HCT116 (cell line): Measurements from ENCODE around the gene NCF4. TPM values are rescaled to one million over a fixed set of nuclear protein-coding genes. Genes with fewer than 3 reads are reported as not detected.

Experiments used
- ATAC-seq: fragments of 200-7000 bp; cut with Tn5 transposase; 2 replicates; pipeline ENCODE4 v1.9.1; 2020; ENCODE audit warnings: mild to moderate bottlenecking, moderate library complexity
- BruUV-seq: library from RNA; stranded (reverse); fragments of 400-500 nt; replicated peaks from 2 replicates; lab custom pipeline; 2021; lab: Mats Ljungman, UMichigan
- CTCF ChIA-PET: fragments of 300-600 bp; sonication (Branson Sonifier 250); formaldehyde crosslinking; loops from one replicate; lab custom pipeline; 2021; ENCODE audit warnings: antibody characterized with exemption; lab: Charles Lee
- POLR2A ChIA-PET: fragments of 300-600, 350-600 bp; sonication (Branson Sonifier 250); formaldehyde crosslinking; loops from one replicate; lab custom pipeline; 2021; ENCODE audit warnings: antibody characterized with exemption; lab: Charles Lee
- RAD21 ChIA-PET, 2 experiments: fragments of 300-600 bp; sonication (Branson Sonifier 250); formaldehyde crosslinking; loops; one replicate each; lab custom pipeline; 2023; ENCODE audit warnings: low total read pairs in 2 of 2; ENCODE audit not compliant: uncharacterized antibody in 2 of 2, unreplicated experiment in 2 of 2, low non-redundant PET in 1 of 2; lab: Charles Lee
- DNase-seq: peaks from one replicate; pipeline ENCODE4 v3.0.0-alpha.2; 2010; ENCODE audit warnings: low read depth, low spot score
- H2AFZ ChIP-seq: fragments of 200-600 bp; shearing (Covaris generic), sonication (generic); 2 replicates; pipeline ENCODE4 v1.6.1; 2017; ENCODE audit warnings: low read depth, mixed run types, mixed read lengths, antibody characterized with exemption, low read length; ENCODE audit not compliant: poor library complexity, severe bottlenecking
- H3K27ac ChIP-seq: 2 replicates; pipeline ENCODE4 v1.5.1; 2012; ENCODE audit warnings: low read depth, low read length
- H3K27me3 ChIP-seq: fragments of 200-600 bp; sonication (generic); 2 replicates; pipeline ENCODE4 v1.6.1; 2016; ENCODE audit warnings: mixed run types, low read length, mixed read lengths; ENCODE audit not compliant: insufficient read depth
- H3K36me3 ChIP-seq, 2 experiments: fragments of 200-500 bp in 1 of 2; fragments of 200-600 bp in 1 of 2; sonication (Bioruptor generic) in 1 of 2; sonication (generic) in 1 of 2; 2 replicates each; pipeline versions ENCODE4 v1.5.1 to v1.6.1; 2014 to 2016; ENCODE audit warnings: low read length in 2 of 2, inconsistent platforms in 1 of 2, mixed read lengths in 1 of 2, mixed run types in 1 of 2; ENCODE audit not compliant: insufficient read depth in 2 of 2, control insufficient read depth in 1 of 2
- H3K4me1 ChIP-seq, 2 experiments: fragments of 200-600 bp in 1 of 2; sonication (generic) in 1 of 2; 2 replicates each; pipeline versions ENCODE4 v1.5.1 to v1.6.1; 2012 to 2017; ENCODE audit warnings: low read length in 2 of 2, inconsistent platforms in 1 of 2, mild to moderate bottlenecking in 1 of 2, mixed read lengths in 1 of 2, mixed run types in 1 of 2, moderate library complexity in 1 of 2; ENCODE audit not compliant: insufficient read depth in 2 of 2, control insufficient read depth in 1 of 2
- H3K4me2 ChIP-seq: fragments of 200-600 bp; sonication (generic); 2 replicates; pipeline ENCODE4 v1.6.1; 2017; ENCODE audit warnings: mixed run types, low read length, mixed read lengths
- H3K4me3 ChIP-seq, 2 experiments: fragments of 200-600 bp in 1 of 2; sonication (generic) in 1 of 2; replicated peaks in 1 of 2; 2 replicates each; pipeline ENCODE4 v1.5.1; 2011 to 2016; ENCODE audit warnings: low read length in 2 of 2, control low read depth in 1 of 2, low read depth in 1 of 2, mild to moderate bottlenecking in 1 of 2, mixed read lengths in 1 of 2, mixed run types in 1 of 2
- H3K79me2 ChIP-seq: fragments of 200-600 bp; sonication (generic); 2 replicates; pipeline ENCODE4 v1.6.1; 2017; ENCODE audit warnings: mild to moderate bottlenecking, mixed run types, low read length, moderate library complexity, mixed read lengths; ENCODE audit not compliant: insufficient read depth
- H3K9ac ChIP-seq: fragments of 200-600 bp; sonication (generic); 2 replicates; pipeline ENCODE4 v1.6.1; 2016; ENCODE audit warnings: low read length, mixed read lengths
- H3K9me2 ChIP-seq: fragments of 200-600 bp; sonication (generic), shearing (Covaris generic); 2 replicates; pipeline ENCODE4 v1.6.1; 2017; ENCODE audit warnings: mixed run types, mild to moderate bottlenecking, moderate library complexity; ENCODE audit not compliant: insufficient read depth
- H3K9me3 ChIP-seq, 2 experiments: fragments of 200-500 bp in 1 of 2; fragments of 200-600 bp in 1 of 2; sonication (Bioruptor generic) in 1 of 2; sonication (generic) in 1 of 2; 2 replicates each; pipeline ENCODE4 v1.6.1; 2014 to 2017; ENCODE audit warnings: low read length in 2 of 2, mixed read lengths in 2 of 2, inconsistent platforms in 1 of 2, low read depth in 1 of 2, mild to moderate bottlenecking in 1 of 2, mixed run types in 1 of 2, moderate library complexity in 1 of 2; ENCODE audit not compliant: control insufficient read depth in 1 of 2, insufficient read depth in 1 of 2
- H4K20me1 ChIP-seq: fragments of 200-600 bp; sonication (generic), shearing (Covaris generic); 2 replicates; pipeline ENCODE4 v1.6.1; 2017; ENCODE audit warnings: mixed run types, mild to moderate bottlenecking, moderate library complexity; ENCODE audit not compliant: insufficient read depth
- CBX3 ChIP-seq: IDR thresholded peaks from 2 replicates; pipeline ENCODE4 v1.6.1; 2012; ENCODE audit warnings: low read depth
- CEBPB ChIP-seq: IDR thresholded peaks from 2 replicates; pipeline ENCODE4 v1.6.1; 2012; ENCODE audit warnings: low read depth
- CTCF ChIP-seq, 3 experiments: fragments of 200-600 bp in 1 of 3; sonication (generic) in 1 of 3; IDR thresholded peaks in 2 of 3; conservative IDR thresholded peaks in 1 of 3; 2 replicates each; pipeline ENCODE4 v1.5.1; 2012 to 2017; ENCODE audit warnings: low read depth in 2 of 3, low read length in 2 of 3, antibody characterized with exemption in 1 of 3, borderline replicate concordance in 1 of 3, control low read depth in 1 of 3, mild to moderate bottlenecking in 1 of 3, mixed read lengths in 1 of 3, mixed run types in 1 of 3, moderate library complexity in 1 of 3; ENCODE audit not compliant: insufficient read depth in 1 of 3
- EGR1 ChIP-seq: IDR thresholded peaks from 2 replicates; pipeline ENCODE4 v1.6.1; 2012; ENCODE audit warnings: low read depth
- ELF1 ChIP-seq: IDR thresholded peaks from 2 replicates; pipeline ENCODE4 v1.6.1; 2012; ENCODE audit warnings: low read depth, borderline replicate concordance
- EZH2 ChIP-seq: fragments of 200-600 bp; sonication (generic); IDR thresholded peaks from 2 replicates; pipeline ENCODE4 v1.6.1; 2017; ENCODE audit warnings: antibody characterized with exemption, mixed run types
- EZH2phosphoT487 ChIP-seq: fragments of 200-600 bp; IDR thresholded peaks from 2 replicates; pipeline ENCODE4 v1.6.1; 2018; ENCODE audit warnings: antibody characterized with exemption, borderline replicate concordance
- FOSL1 ChIP-seq: IDR thresholded peaks from 2 replicates; pipeline ENCODE4 v1.6.1; 2012; ENCODE audit warnings: low read depth
- JUND ChIP-seq: IDR thresholded peaks from 2 replicates; pipeline ENCODE4 v1.6.1; 2012
- POLR2AphosphoS5 ChIP-seq: IDR thresholded peaks from 2 replicates; pipeline ENCODE4 v1.6.1; 2011; ENCODE audit warnings: mild to moderate bottlenecking, low read depth, low read length, moderate library complexity
- RAD21 ChIP-seq: IDR thresholded peaks from 2 replicates; pipeline ENCODE4 v1.6.1; 2012; ENCODE audit warnings: low read depth, mild to moderate bottlenecking
- SIN3A ChIP-seq: IDR thresholded peaks from 2 replicates; pipeline ENCODE4 v1.6.1; 2012; ENCODE audit warnings: low read depth
- SP1 ChIP-seq: IDR thresholded peaks from 2 replicates; pipeline ENCODE4 v1.6.1; 2012; ENCODE audit warnings: low read depth
- SRF ChIP-seq: IDR thresholded peaks from 2 replicates; pipeline ENCODE4 v1.6.1; 2012; ENCODE audit warnings: low read depth
- TCF7L2 ChIP-seq: IDR thresholded peaks from 2 replicates; pipeline ENCODE4 v1.7.0; 2011; ENCODE audit warnings: borderline replicate concordance, inconsistent platforms; ENCODE audit not compliant: insufficient read depth, insufficient read length; ENCODE audit errors: extremely low read depth
- YY1 ChIP-seq: IDR thresholded peaks from 2 replicates; pipeline ENCODE4 v1.6.1; 2011; ENCODE audit warnings: low read length, low read depth, moderate library complexity, mild to moderate bottlenecking; ENCODE audit not compliant: insufficient replicate concordance; ENCODE audit errors: extremely low read depth
- ZFX ChIP-seq: fragments of 450-650 bp; IDR thresholded peaks from 2 replicates; pipeline ENCODE4 v1.6.1; 2017
- intact Hi-C: fragments of 100-400 bp; cut with micrococcal nuclease; formaldehyde crosslinking; loops from 2 replicates; pipeline ENCODE4 v1.10.0; 2022
- total RNA-seq: library from RNA; stranded (reverse); gene quantifications from one replicate; pipeline ENCODE4 v1.2.1, GENCODE V29; 2021; ENCODE audit not compliant: unreplicated experiment
- TF ChIP-seq, protein P1 (sequence below): IDR thresholded peaks from 2 replicates; pipeline ENCODE4 v1.6.1; 2012; ENCODE audit warnings: low read depth
- TF ChIP-seq, protein P2 (sequence below): IDR thresholded peaks from 2 replicates; pipeline ENCODE4 v1.6.1; 2011; ENCODE audit warnings: mild to moderate bottlenecking, low read length, moderate library complexity; ENCODE audit not compliant: insufficient replicate concordance; ENCODE audit errors: extremely low read depth
- TF ChIP-seq, protein P3 (sequence below): IDR thresholded peaks from 2 replicates; pipeline ENCODE4 v1.6.1; 2012

The NCF4 gene
- total RNA-seq, 1 experiment from 2014 or later = 0.37 TPM

- H3K79me2 ChIP-seq = no peaks in the 10 kb centered on the region
- no peaks in the 10 kb centered on the region for H3K4me1 ChIP-seq
- no TSS peak for BruUV-seq
- DNase-seq (no peak), ATAC-seq (no peak)
- no peak within 1 kb of the TSS for H2AFZ ChIP-seq
- no peak within 1 kb of the TSS for H3K27ac ChIP-seq
- H3K4me2 ChIP-seq = no peak within 1 kb of the TSS
- H3K27me3 ChIP-seq = peaks cover 30% of the 10 kb centered on the region
- intact Hi-C loops = no loop called here
- H4K20me1 ChIP-seq = no peaks in the 10 kb centered on the region
- H3K36me3 ChIP-seq = no peaks in the 10 kb centered on the region
- H3K4me3 ChIP-seq = no peak within 1 kb of the TSS
- no peaks in the 10 kb centered on the region for H3K9me2 ChIP-seq
- no peak for TF ChIP-seq CEBPB
- TF ChIP-seq, protein P1, sequence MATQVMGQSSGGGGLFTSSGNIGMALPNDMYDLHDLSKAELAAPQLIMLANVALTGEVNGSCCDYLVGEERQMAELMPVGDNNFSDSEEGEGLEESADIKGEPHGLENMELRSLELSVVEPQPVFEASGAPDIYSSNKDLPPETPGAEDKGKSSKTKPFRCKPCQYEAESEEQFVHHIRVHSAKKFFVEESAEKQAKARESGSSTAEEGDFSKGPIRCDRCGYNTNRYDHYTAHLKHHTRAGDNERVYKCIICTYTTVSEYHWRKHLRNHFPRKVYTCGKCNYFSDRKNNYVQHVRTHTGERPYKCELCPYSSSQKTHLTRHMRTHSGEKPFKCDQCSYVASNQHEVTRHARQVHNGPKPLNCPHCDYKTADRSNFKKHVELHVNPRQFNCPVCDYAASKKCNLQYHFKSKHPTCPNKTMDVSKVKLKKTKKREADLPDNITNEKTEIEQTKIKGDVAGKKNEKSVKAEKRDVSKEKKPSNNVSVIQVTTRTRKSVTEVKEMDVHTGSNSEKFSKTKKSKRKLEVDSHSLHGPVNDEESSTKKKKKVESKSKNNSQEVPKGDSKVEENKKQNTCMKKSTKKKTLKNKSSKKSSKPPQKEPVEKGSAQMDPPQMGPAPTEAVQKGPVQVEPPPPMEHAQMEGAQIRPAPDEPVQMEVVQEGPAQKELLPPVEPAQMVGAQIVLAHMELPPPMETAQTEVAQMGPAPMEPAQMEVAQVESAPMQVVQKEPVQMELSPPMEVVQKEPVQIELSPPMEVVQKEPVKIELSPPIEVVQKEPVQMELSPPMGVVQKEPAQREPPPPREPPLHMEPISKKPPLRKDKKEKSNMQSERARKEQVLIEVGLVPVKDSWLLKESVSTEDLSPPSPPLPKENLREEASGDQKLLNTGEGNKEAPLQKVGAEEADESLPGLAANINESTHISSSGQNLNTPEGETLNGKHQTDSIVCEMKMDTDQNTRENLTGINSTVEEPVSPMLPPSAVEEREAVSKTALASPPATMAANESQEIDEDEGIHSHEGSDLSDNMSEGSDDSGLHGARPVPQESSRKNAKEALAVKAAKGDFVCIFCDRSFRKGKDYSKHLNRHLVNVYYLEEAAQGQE = no peak
- no peak for TF ChIP-seq EGR1
- no peak for TF ChIP-seq EZH2
- no peak for TF ChIP-seq RAD21
- no peak for TF ChIP-seq ELF1
- no peak for TF ChIP-seq EZH2phosphoT487
- TF ChIP-seq CTCF (IDR thresholded peaks at IDR 0.05 in 2 of 3, conservative IDR thresholded peaks at IDR 0.05 in 1 of 3; ENCODE audit: borderline replicate concordance in 1 of 3, insufficient read depth in 1 of 3, low read depth in 2 of 3, low read length in 2 of 3) = no peak
- TF ChIP-seq CBX3 = no peak
- TF ChIP-seq, protein P2, sequence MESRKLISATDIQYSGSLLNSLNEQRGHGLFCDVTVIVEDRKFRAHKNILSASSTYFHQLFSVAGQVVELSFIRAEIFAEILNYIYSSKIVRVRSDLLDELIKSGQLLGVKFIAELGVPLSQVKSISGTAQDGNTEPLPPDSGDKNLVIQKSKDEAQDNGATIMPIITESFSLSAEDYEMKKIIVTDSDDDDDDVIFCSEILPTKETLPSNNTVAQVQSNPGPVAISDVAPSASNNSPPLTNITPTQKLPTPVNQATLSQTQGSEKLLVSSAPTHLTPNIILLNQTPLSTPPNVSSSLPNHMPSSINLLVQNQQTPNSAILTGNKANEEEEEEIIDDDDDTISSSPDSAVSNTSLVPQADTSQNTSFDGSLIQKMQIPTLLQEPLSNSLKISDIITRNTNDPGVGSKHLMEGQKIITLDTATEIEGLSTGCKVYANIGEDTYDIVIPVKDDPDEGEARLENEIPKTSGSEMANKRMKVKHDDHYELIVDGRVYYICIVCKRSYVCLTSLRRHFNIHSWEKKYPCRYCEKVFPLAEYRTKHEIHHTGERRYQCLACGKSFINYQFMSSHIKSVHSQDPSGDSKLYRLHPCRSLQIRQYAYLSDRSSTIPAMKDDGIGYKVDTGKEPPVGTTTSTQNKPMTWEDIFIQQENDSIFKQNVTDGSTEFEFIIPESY = no peak
- TF ChIP-seq SP1 = no peak
- no peak for TF ChIP-seq ZFX
- no peak for TF ChIP-seq TCF7L2
- TF ChIP-seq SIN3A = no peak
- no peak for TF ChIP-seq SRF
- TF ChIP-seq JUND = no peak
- TF ChIP-seq FOSL1 = no peak
- TF ChIP-seq, protein P3, sequence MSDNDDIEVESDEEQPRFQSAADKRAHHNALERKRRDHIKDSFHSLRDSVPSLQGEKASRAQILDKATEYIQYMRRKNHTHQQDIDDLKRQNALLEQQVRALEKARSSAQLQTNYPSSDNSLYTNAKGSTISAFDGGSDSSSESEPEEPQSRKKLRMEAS = no peak
- TF ChIP-seq YY1 = no peak
- TF ChIP-seq POLR2AphosphoS5 = no peak
- H3K9me3 ChIP-seq = no peaks in the 10 kb centered on the region
- RAD21 ChIA-PET = no interaction called here
- H3K9ac ChIP-seq = no peak within 1 kb of the TSS
- POLR2A ChIA-PET = no interaction called here
- CTCF ChIA-PET = no interaction called here
Measured at GRCh38 chr22:36816636-36817524, 43.9 kb upstream of the NCF4 start, which contains the start of gene PVALB. Gene PVALB (minus strand): TSS chr22:36817035. CDS start chr22:36817005, 30 bp downstream.
